ENCODE measurements around the gene SLC14A1.

Gene SLC14A1

DNA sequence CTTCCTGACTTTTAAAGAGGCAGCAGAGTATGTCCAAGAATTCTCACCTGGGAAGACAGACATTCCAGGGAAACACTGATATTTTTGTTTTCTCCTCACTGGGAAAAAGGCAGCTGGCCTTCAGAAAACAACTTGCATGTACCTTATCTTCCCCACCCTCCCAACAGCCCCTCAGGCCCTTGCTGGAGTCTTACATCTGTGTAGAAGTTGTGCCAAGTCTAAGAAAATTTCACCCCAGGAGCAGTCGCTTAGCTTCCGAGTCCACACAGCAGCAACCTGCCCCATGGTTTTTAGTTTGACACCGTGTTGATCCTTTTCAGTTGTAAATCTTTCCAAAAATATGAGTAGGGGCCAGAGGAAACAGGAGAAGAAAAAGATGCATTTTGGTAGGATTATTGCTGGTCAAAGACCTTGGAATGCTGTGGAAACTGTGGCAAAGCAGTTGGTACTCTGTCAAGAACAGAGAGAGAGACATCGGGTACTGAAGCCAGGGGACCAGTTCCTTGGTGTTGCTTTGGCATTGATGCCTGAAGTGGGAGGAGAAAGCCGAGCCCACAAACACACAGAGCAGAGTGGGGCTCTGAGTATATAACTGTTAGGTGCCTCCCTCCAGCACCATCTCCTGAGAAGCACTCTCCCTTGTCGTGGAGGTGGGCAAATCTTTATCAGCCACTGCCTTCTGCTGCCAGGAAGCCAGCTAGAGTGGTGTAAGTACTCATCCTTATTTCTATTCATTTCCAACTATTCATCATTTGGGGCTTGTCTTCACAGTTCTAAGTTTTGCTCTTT is at the start of gene SLC14A1:
TSS of gene SLC14A1 (plus strand) at position 615 of the 789 bp plus-strand sequence. CDS start 6,140 bp downstream, outside the sequence.
- TF ChIP-seq, protein P1, sequence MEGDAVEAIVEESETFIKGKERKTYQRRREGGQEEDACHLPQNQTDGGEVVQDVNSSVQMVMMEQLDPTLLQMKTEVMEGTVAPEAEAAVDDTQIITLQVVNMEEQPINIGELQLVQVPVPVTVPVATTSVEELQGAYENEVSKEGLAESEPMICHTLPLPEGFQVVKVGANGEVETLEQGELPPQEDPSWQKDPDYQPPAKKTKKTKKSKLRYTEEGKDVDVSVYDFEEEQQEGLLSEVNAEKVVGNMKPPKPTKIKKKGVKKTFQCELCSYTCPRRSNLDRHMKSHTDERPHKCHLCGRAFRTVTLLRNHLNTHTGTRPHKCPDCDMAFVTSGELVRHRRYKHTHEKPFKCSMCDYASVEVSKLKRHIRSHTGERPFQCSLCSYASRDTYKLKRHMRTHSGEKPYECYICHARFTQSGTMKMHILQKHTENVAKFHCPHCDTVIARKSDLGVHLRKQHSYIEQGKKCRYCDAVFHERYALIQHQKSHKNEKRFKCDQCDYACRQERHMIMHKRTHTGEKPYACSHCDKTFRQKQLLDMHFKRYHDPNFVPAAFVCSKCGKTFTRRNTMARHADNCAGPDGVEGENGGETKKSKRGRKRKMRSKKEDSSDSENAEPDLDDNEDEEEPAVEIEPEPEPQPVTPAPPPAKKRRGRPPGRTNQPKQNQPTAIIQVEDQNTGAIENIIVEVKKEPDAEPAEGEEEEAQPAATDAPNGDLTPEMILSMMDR (conservative IDR thresholded peaks at IDR 0.05; ENCODE audit: low read depth, low read length) = no peak
- H3K4me3 ChIP-seq (ENCODE audit: low read length) = no peak within 1 kb of the TSS

DNA sequence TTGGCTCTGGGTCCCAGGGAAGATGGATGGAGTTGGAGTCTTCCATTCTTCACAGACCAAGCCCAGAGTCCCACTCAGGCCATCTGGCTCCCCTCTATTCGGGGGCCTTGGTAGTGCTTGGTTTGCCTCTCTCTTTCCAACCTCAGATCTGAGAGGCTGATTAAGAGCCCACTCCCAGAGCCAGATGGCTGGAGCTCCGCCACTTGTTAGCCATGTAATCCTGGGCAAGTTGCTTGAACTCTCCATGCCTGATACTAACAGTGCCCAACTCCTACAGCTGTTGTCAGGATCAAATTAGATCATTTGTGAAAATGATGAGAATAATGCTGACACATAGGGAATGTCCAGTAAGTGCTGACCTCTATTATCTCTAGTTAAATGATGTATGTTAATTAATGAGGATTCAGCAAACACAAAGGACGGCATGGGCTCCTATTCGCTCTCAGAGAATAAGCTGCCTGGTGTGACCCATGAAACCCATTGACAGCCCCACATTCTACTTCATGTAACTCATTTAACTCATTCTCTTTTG is 46.6 kb upstream of the SLC14A1 start:
- no peak overlapping the region for H3K4me3 ChIP-seq (ENCODE audit: low read length)
- TF ChIP-seq, protein P1 (conservative IDR thresholded peaks at IDR 0.05; ENCODE audit: low read depth, low read length) = no peak
- DNase-seq (ENCODE audit: low read depth) = no peak

More for the DNA sequence above, at the start of gene SLC14A1:
- no peak for DNase-seq (ENCODE audit: low read depth)

DNA sequence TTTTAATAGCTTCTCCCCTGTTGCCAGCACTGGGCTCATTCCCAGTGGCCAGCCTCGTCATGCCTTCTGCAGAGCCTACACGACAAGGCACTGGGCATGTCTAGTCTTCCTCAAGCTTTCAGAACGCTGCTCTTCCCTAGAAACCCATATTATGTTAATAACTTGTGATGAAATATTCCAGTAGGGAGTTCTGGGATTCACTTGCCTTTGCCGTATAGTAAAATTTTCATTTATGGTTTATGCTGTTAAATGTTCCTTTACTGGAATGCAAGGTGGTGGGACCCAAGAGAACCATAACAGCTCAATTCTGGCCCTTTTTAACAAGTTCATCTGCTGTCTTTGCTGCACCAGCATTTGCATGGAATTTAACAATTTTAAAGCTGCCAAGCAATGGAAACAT is 45.5 kb upstream of the SLC14A1 start:
- TF ChIP-seq, protein P1 (conservative IDR thresholded peaks at IDR 0.05; ENCODE audit: low read depth, low read length) = no peak
- DNase-seq (ENCODE audit: low read depth) = no peak
- no peak overlapping the region for H3K4me3 ChIP-seq (ENCODE audit: low read length)

DNA sequence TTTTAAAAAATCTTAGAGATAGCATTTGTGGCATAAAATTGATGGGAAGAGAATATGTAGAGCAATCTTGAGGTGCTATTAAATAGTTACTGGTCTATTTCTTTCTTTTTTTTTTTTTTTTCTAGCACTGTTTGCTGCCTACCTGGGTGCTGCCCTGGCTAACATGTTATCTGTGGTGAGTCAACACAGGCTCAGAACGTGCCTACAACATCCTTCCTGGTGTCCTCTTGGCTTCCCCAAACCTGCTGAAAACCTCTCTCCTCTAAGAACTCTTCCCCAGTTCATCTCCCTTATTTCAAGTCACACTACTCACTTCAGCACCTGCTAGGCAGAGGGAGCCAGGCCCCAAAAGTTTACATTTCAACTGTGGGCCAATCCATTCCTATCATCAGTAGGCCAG is 45.1 kb upstream of the SLC14A1 start:
- TF ChIP-seq, protein P1 (conservative IDR thresholded peaks at IDR 0.05; ENCODE audit: low read depth, low read length) = no peak
- H3K4me3 ChIP-seq (ENCODE audit: low read length) = no peak overlapping the region
- no peak for DNase-seq (ENCODE audit: low read depth)

GRCh38 chr18:45680066-45680690 is 43.8 kb upstream of the SLC14A1 start:
- H3K4me3 ChIP-seq (ENCODE audit: low read length) = no peak overlapping the region
- TF ChIP-seq, protein P1 (conservative IDR thresholded peaks at IDR 0.05; ENCODE audit: low read depth, low read length) = no peak
- no peak for DNase-seq (ENCODE audit: low read depth)

DNA sequence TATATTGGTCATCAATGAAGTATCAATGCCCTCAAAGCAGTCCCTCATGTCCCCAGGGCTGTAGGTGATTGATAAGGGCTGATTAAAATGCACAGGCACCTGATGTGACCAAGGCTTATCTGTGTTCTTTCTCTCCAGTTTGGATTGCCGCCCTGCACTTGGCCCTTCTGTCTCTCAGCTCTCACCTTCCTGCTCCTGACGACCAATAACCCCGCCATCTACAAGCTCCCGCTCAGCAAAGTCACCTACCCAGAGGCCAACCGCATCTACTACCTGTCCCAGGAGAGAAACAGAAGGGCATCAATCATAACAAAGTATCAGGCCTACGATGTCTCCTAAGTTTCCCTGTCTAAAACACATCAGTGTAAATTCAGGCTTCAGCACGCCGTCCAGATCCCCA is 41.8 kb upstream of the SLC14A1 start:
- TF ChIP-seq, protein P1 (conservative IDR thresholded peaks at IDR 0.05; ENCODE audit: low read depth, low read length) = no peak
- no peak for DNase-seq (ENCODE audit: low read depth)
- no peak overlapping the region for H3K4me3 ChIP-seq (ENCODE audit: low read length)
